Stimulated activated naive B cell treated with anti-CD40 and anti-IgM and Interleukin-4, amounts not matched to agents 10 μg/mL and 1 μg/mL and 100 μg/mL, for 72 hours (primary cell): ENCODE data around the gene CX3CL1.
A peak's percentile ranks its signal among the peaks of the same experiment; 100 is the strongest.

ENCODE experiments used
- ATAC-seq, 2 donors: fragments of 150-1000 bp; cut with Tn5 transposase; replicated peaks; 2 replicates each; pipeline ENCODE4 v1.10.0; 2021; ENCODE audit warnings: moderate library complexity in 1 of 2
- DNase-seq: peaks from one replicate; pipeline ENCODE4 v3.0.0; 2021
- H3K27ac Mint-ChIP-seq: one replicate; pipeline ENCODE4 v1.8.0; 2022; ENCODE audit warnings: mild to moderate bottlenecking, mixed read lengths
- H3K27me3 Mint-ChIP-seq, 2 donors: one replicate each; pipeline ENCODE4 v1.8.0; 2022; ENCODE audit warnings: mixed read lengths in 2 of 2
- H3K36me3 Mint-ChIP-seq, 2 donors: one replicate each; pipeline ENCODE4 v1.8.0; 2022; ENCODE audit warnings: mixed read lengths in 2 of 2, mild to moderate bottlenecking in 1 of 2
- H3K4me1 Mint-ChIP-seq, 2 donors: one replicate each; pipeline ENCODE4 v1.8.0; 2022; ENCODE audit warnings: mixed read lengths in 2 of 2, mild to moderate bottlenecking in 1 of 2
- H3K4me3 Mint-ChIP-seq, 2 donors: one replicate each; pipeline ENCODE4 v1.8.0; 2022; ENCODE audit warnings: mild to moderate bottlenecking in 2 of 2, mixed read lengths in 2 of 2, moderate library complexity in 1 of 2
- H3K9me3 Mint-ChIP-seq, 2 donors: one replicate each; pipeline ENCODE4 v1.8.0; 2022; ENCODE audit warnings: mixed read lengths in 2 of 2, mild to moderate bottlenecking in 1 of 2

The CX3CL1 gene

GRCh38 chr16:57382535-57383275 is 10.4 kb downstream of the CX3CL1 start:
- ATAC-seq (no peak), DNase-seq (no peak)
- Mint-ChIP-seq H3K27ac (peak overlapping the region; percentile 93), H3K27me3 (no peaks in the 10 kb centered on the region), H3K36me3 (peaks cover 0 to 6% of the 10 kb centered on the region in 2 donors), H3K4me1 (peaks cover 54 to 89% of the 10 kb centered on the region in 2 donors), H3K9me3 (no peaks in the 10 kb centered on the region), H3K4me3 (peak overlapping the region in 1 of 2 donors; percentile 31)

GRCh38 chr16:57383276-57384247 is 11.3 kb downstream of the CX3CL1 start:
- Mint-ChIP-seq H3K27ac (peak overlapping the region; percentile 93), H3K4me1 (peaks cover 58 to 90% of the 10 kb centered on the region in 2 donors), H3K9me3 (peaks cover 0 to 1% of the 10 kb centered on the region in 2 donors), H3K36me3 (peaks cover 0 to 6% of the 10 kb centered on the region in 2 donors), H3K4me3 (peak overlapping the region; percentile 49 to 62), H3K27me3 (no peaks in the 10 kb centered on the region)
- DNase-seq (no peak), ATAC-seq (peak; percentile 14 to 28)

GRCh38 chr16:57384248-57385070 is 12.2 kb downstream of the CX3CL1 start:
- Mint-ChIP-seq H3K4me3 (peak overlapping the region; percentile 49 to 62), H3K27ac (peak overlapping the region; percentile 93)

GRCh38 chr16:57385083-57385482 is 12.8 kb downstream of the CX3CL1 start:
- Mint-ChIP-seq H3K36me3 (peaks cover 0 to 6% of the 10 kb centered on the region in 2 donors), H3K9me3 (peaks cover 0 to 3% of the 10 kb centered on the region in 2 donors), H3K4me1 (peaks cover 64 to 88% of the 10 kb centered on the region in 2 donors), H3K4me3 (peak overlapping the region; percentile 14 to 25), H3K27ac (peak overlapping the region; percentile 73), H3K27me3 (no peaks in the 10 kb centered on the region)
- no peak for DNase-seq
- ATAC-seq, result no peak

More at GRCh38 chr16:57384248-57385070, 12.2 kb downstream of the CX3CL1 start:
- Mint-ChIP-seq H3K36me3 (peaks cover 0 to 6% of the 10 kb centered on the region in 2 donors), H3K27me3 (no peaks in the 10 kb centered on the region), H3K4me1 (peaks cover 65 to 91% of the 10 kb centered on the region in 2 donors), H3K9me3 (peaks cover 0 to 3% of the 10 kb centered on the region in 2 donors)
- DNase-seq (no peak), ATAC-seq (peak; percentile 43 to 44)

GRCh38 chr16:57386381-57386951 is 14.2 kb downstream of the CX3CL1 start:
- no peak for DNase-seq
- ATAC-seq, result no peak
- Mint-ChIP-seq H3K27ac (peak overlapping the region; percentile 95), H3K36me3 (peaks cover 0 to 6% of the 10 kb centered on the region in 2 donors), H3K4me1 (peaks cover 60 to 81% of the 10 kb centered on the region in 2 donors), H3K9me3 (peaks cover 0 to 3% of the 10 kb centered on the region in 2 donors), H3K4me3 (no peak overlapping the region), H3K27me3 (no peaks in the 10 kb centered on the region)

- ATAC-seq (peak; percentile 81 to 84), DNase-seq (peak; percentile 54)
- H3K27me3 Mint-ChIP-seq, result peaks cover 0 to under 1% of the 10 kb centered on the region in 2 donors
- H3K36me3 Mint-ChIP-seq, result peaks cover 0 to 4% of the 10 kb centered on the region in 2 donors
- peaks cover 0 to 3% of the 10 kb centered on the region in 2 donors for H3K9me3 Mint-ChIP-seq
- peaks cover 54 to 70% of the 10 kb centered on the region in 2 donors for H3K4me1 Mint-ChIP-seq
- H3K4me3 Mint-ChIP-seq, result peak overlapping the region; percentile 63 to 71
- peak overlapping the region; percentile 95 for H3K27ac Mint-ChIP-seq
Measured at GRCh38 chr16:57387598-57388354, 15.5 kb downstream of the CX3CL1 start.

GRCh38 chr16:57388359-57389086 is 16.2 kb downstream of the CX3CL1 start:
- Mint-ChIP-seq H3K4me1 (peaks cover 48 to 62% of the 10 kb centered on the region in 2 donors), H3K27me3 (peaks cover 0 to 8% of the 10 kb centered on the region in 2 donors), H3K4me3 (peak overlapping the region; percentile 63 to 71), H3K36me3 (no peaks in the 10 kb centered on the region), H3K9me3 (peaks cover 0 to 3% of the 10 kb centered on the region in 2 donors), H3K27ac (peak overlapping the region; percentile 95)
- peak; percentile 74 for DNase-seq
- peak; percentile 80 to 83 for ATAC-seq

- Mint-ChIP-seq H3K4me3 (peak overlapping the region in 1 of 2 donors; percentile 71), H3K27ac (peak overlapping the region; percentile 95), H3K27me3 (peaks cover 0 to 12% of the 10 kb centered on the region in 2 donors), H3K4me1 (peaks cover 44 to 57% of the 10 kb centered on the region in 2 donors), H3K9me3 (peaks cover 0 to 3% of the 10 kb centered on the region in 2 donors), H3K36me3 (no peaks in the 10 kb centered on the region)
- DNase-seq (no peak), ATAC-seq (no peak)
Measured at GRCh38 chr16:57389087-57389468, 16.8 kb downstream of the CX3CL1 start.

- Mint-ChIP-seq H3K36me3 (no peaks in the 10 kb centered on the region), H3K4me1 (peaks cover 34 to 43% of the 10 kb centered on the region in 2 donors), H3K4me3 (no peak overlapping the region), H3K9me3 (peaks cover 0 to 3% of the 10 kb centered on the region in 2 donors), H3K27ac (no peak overlapping the region), H3K27me3 (peaks cover 0 to 12% of the 10 kb centered on the region in 2 donors)
- DNase-seq (no peak), ATAC-seq (no peak)
Measured at GRCh38 chr16:57390636-57391295, 18.5 kb downstream of the CX3CL1 start.

- no peak overlapping the region for H3K27ac Mint-ChIP-seq
- no peak for ATAC-seq
- no peak overlapping the region for H3K4me3 Mint-ChIP-seq
- H3K36me3 Mint-ChIP-seq, result no peaks in the 10 kb centered on the region
- no peak for DNase-seq
- H3K4me1 Mint-ChIP-seq, result peaks cover 30 to 40% of the 10 kb centered on the region in 2 donors
- peaks cover 0 to 3% of the 10 kb centered on the region in 2 donors for H3K9me3 Mint-ChIP-seq
- peaks cover 0 to 18% of the 10 kb centered on the region in 2 donors for H3K27me3 Mint-ChIP-seq
Measured at GRCh38 chr16:57391300-57391699, 19.0 kb downstream of the CX3CL1 start.

- H3K36me3 Mint-ChIP-seq, result no peaks in the 10 kb centered on the region
- H3K27ac Mint-ChIP-seq, result no peak overlapping the region
- peaks cover 0 to 3% of the 10 kb centered on the region in 2 donors for H3K9me3 Mint-ChIP-seq
- no peak for ATAC-seq
- H3K27me3 Mint-ChIP-seq, result peaks cover 0 to 22% of the 10 kb centered on the region in 2 donors
- peaks cover 29 to 36% of the 10 kb centered on the region in 2 donors for H3K4me1 Mint-ChIP-seq
- DNase-seq, result no peak
- H3K4me3 Mint-ChIP-seq, result no peak overlapping the region
Measured at GRCh38 chr16:57391708-57392107, 19.4 kb downstream of the CX3CL1 start.

GRCh38 chr16:57392694-57393093 is 20.4 kb downstream of the CX3CL1 start:
- H3K27ac Mint-ChIP-seq, result no peak overlapping the region
- H3K27me3 Mint-ChIP-seq, result peaks cover 0 to 23% of the 10 kb centered on the region in 2 donors
- no peak overlapping the region for H3K4me3 Mint-ChIP-seq
- H3K36me3 Mint-ChIP-seq, result no peaks in the 10 kb centered on the region
- no peak for DNase-seq
- ATAC-seq, result no peak
- H3K4me1 Mint-ChIP-seq, result peaks cover 25 to 26% of the 10 kb centered on the region in 2 donors
- H3K9me3 Mint-ChIP-seq, result peaks cover 0 to 3% of the 10 kb centered on the region in 2 donors
